IPS-18c (cell line): Measurements from ENCODE around the gene FDX1.

ENCODE experiments used
- H3K4me3 ChIP-seq: 2 replicates; pipeline ENCODE4 v1.7.0; 2013; ENCODE audit warnings: low read depth, mild to moderate bottlenecking, low read length, moderate library complexity; ENCODE audit not compliant: insufficient read depth
- H3K9me3 ChIP-seq: one replicate; pipeline ENCODE4 v1.6.1; 2013; ENCODE audit warnings: mild to moderate bottlenecking, low read length, moderate library complexity; ENCODE audit not compliant: control insufficient read depth, insufficient read depth

The FDX1 gene

DNA sequence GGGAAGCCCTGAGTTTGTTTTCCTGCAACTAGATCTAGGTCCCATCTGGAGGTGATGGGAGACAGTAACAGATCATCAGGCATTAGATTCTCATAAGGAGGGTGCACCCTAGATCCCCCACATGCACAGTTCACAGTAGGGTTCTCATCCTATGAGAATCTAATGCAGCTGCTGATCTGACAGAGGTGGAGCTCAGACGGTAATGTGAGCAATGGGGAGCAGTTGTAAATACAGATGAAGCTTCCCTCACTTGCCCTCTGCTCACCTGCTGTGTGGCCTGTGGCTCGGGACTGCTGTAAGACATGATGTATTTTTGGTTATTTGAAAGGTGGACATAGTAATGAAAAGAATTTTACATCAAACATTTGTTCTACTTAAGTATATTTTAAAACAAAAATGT, 20.5 kb downstream of the FDX1 start:
- Histone ChIP-seq H3K4me3 (no peak overlapping the region), H3K9me3 (no peaks in the 10 kb centered on the region)

DNA sequence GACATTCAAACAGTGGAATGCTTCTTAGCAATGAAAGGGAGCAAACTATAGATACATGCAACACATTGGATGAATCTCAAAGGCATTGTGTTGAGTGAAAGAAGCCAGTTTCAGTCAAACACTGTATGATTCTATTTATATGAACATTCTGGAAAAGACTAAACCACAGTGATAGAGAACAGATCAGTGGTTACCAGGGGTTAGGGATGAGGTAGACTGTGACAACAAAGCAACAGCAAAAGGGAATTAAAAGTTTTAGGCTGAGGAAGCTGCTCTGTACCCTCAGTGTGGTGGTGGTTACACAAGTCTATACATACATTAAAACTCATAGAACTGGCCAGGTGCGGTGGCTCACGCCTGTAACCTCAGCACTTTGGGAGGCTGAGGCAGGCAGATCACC, 23.0 kb downstream of the FDX1 start:
- Histone ChIP-seq H3K9me3 (no peaks in the 10 kb centered on the region), H3K4me3 (no peak overlapping the region)

DNA sequence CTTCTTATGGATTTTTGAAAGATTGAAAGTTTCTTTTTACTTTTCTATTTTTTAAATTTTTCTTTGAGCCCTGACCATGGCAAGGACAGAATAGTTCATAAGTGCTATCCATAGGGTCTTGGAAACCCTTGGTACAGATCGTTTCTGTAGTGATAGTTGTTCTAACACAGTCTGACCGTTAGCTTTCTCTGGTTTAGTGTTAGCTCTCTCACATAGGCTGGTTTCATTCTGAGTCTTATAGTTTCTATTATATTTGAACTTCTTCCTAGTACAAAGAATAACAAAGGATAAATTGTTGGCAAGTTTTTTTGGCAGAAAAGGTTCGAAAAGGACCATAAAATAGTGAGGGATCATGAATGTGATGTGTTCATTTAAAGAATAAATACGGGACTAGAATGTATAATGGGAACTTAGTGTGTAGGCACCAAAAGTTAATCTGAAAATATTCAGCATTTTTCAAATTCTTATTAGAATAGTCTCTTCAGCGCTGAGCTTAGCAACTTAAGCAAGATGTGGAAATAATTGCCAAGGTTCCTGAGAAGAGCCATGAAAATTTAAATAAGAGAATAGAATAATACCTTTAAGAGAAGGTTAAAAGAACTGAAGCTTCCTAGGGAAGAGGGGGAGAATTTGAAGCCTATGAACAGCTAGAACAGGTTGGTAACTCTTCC, 24.1 kb downstream of the FDX1 start:
- Histone ChIP-seq H3K4me3 (no peak overlapping the region), H3K9me3 (no peaks in the 10 kb centered on the region)

DNA sequence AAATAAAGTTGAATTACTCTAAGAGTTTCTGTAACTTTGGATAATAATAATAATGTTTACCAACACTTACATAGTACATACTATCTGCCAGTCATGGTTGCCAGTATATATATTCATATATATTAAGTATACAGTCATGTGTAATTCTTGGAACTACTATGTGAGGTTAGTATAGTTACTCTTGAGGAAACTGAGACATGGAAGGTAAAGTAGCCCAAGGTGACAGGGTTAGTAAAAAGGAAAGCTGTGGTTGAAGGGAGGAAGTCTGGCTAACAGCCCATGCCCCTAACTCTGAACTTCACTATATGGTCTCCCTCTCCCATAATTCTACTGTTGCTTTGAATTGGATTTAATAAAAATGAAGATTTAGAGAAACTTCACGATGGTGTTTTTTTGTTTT, 24.9 kb downstream of the FDX1 start:
- Histone ChIP-seq H3K9me3 (no peaks in the 10 kb centered on the region), H3K4me3 (no peak overlapping the region)

DNA sequence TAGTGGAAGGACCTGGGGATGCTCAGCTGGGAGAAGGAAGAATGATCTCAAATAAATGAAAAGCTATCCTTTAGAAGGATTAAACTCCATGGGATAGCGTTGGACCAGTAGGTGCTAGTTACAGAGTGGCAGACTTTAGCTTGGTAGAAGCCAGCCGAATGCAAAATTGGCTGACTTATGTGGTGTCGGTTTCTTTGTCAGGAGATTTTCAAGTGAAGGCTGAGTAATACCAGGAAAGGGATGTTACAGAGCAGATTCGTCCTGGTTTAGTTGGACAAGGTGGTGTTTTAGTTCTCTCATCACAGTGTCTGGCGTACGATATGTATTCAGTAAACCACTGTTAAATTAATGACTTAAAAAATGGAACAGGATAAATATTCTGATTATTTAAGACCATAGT, 26.0 kb downstream of the FDX1 start:
- no peak overlapping the region for H3K4me3 ChIP-seq
- no peaks in the 10 kb centered on the region for H3K9me3 ChIP-seq

DNA sequence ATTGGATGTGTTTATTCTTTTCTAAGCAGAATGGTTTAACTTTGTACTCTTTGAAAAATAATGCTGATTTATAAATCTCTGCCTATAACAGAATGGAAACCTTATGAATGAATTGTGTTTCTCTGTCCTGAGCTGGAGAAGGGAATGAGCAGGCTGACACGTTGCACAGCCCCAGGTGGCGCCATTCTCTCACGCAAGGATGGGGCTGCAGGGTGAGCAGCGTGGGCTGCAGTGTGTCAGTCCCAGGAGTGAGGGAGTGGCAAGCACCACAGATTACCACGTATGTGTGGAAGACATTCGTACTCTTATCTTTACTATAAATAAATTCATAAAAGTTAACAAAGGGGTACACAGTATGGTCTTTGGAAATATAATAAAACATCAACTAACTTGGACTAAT, 33.4 kb downstream of the FDX1 start:
- H3K9me3 ChIP-seq, result no peaks in the 10 kb centered on the region
- no peak overlapping the region for H3K4me3 ChIP-seq

DNA sequence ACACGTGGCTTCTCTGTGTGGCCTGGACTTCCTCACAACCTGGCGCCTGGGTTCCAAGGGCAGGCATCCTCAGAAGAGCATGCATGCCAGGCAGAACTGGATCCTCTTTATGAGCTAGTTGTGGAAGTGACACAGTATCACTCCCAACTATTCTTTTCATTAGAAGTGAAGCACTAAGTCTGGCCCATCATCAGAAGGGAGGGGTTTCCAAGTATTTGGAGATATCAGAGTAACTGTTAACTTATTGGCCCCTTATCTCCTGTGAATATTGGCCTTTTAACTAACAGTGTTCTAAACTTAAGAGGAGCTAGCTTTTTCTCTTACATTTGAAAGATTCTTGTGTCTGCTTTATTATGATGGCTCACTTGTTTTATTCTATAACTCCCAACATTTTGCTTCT, 35.5 kb downstream of the FDX1 start:
- no peak overlapping the region for H3K4me3 ChIP-seq
- H3K9me3 ChIP-seq, result no peaks in the 10 kb centered on the region

DNA sequence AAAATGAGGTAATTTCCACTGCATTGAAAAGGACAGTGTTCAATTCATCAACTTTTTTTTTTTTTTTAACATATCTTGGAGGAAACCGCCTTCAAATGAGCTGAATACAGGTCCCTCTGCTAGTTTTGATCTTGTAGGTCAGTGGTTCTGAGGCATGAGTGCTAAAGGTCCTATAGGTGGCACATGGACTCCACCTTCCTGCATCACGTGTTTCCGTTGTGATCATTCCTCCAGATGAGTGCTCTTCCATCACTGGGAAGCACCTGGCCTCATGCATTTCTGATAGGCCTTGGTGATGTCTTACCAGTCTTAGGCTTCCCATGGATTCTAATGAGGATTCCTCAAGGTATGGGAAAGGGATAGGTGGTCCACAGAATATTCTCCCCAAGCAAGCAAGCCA, 37.8 kb downstream of the FDX1 start:
- H3K9me3 ChIP-seq, result no peaks in the 10 kb centered on the region

DNA sequence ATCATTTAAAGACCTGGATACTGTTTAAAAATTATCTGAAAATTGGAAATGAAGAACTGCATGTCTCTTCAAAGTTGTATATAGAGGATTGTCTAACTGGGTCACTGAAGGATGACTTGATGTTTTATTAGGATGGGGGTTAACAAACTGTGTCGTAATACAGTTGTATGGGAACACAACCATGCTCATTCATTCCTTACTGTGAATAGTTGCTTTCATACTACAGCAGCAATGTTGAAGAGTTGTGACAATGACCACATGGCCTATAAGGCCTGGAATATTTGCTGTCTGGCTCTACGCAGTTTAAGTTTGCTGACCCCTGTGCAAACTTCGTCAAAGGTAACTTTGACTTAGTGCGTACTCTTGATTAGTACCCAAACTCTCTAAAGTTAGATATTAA, 38.4 kb downstream of the FDX1 start:
- Histone ChIP-seq H3K9me3 (no peaks in the 10 kb centered on the region), H3K4me3 (no peak overlapping the region)

More for the DNA sequence above, 37.8 kb downstream of the FDX1 start:
- H3K4me3 ChIP-seq, result no peak overlapping the region

DNA sequence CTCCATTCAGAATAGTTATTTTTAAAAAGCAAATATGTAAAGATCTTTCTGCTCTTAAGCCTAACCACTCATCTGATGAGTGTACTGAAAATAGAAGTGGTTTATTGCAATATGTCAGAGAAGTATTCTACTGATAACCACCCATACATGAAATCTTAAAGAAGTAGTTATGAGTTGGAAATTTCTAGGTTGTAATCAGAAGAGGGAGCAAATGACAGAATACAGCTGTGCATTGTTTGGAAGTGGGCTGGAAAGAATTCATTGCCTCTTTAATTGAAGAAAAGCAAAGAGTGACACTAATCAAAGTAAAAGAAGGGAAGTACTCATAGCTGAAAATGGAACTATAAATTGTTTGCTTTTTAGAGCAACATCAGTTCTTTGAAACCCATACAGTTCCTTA, 39.4 kb downstream of the FDX1 start:
- Histone ChIP-seq H3K4me3 (no peak overlapping the region), H3K9me3 (no peaks in the 10 kb centered on the region)

DNA sequence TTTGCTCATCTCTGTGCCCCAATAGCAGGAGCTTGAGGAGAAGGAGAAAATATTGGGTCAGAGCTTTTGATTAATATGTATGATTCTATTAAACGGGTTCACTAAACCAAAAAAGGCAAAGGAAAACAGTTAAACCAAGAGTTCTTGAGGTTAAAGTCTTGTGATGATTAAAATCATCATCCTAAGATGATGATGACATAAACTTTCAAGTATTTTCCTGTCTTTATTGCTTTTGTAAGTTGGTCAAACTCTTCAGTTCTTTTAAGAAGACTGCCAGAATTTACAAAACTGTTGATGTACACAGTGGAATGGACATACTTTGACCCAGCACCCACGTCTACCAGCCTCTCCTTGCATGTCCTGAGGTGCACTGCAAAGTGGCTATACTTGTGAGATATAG, 41.0 kb downstream of the FDX1 start:
- Histone ChIP-seq H3K9me3 (no peaks in the 10 kb centered on the region), H3K4me3 (no peak overlapping the region)

DNA sequence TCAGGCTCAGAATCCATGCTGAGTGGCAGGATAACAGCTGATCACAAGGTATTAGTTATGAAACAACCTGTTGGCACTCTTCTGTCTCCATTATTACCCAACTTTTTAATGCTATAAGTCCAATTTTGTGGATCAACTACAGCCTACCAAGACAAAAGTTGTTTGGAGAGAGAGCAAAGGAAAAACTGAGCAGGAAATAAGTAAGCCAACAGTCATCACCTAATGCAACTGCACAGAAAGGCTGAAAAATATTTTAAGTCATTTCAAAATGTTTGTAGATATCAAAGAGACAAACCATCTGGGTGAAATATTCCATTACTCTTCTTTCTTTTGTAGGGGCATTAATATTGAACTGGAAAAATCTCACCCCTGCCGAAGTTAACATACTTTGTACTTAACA, 41.6 kb downstream of the FDX1 start:
- Histone ChIP-seq H3K4me3 (no peak overlapping the region), H3K9me3 (no peaks in the 10 kb centered on the region)

DNA sequence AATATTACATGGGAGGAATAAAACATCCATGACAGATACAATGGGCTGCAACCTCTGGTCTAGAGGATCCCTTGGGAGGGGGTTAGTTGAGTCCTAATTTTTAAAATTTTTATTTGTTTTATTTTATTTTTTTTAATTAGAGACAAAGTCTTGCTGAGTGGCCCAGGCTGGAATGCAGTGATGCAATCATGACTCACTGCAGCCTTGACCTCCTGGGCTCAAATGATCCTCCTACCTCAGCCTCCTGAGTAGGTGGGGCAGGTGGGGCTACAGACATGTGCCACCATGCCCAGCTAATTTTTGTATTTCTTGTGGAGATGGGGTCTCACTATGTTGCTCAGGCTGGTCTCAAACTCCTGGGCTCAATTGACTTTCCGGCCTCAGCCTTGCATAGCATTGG, 43.1 kb downstream of the FDX1 start:
- Histone ChIP-seq H3K4me3 (no peak overlapping the region), H3K9me3 (no peaks in the 10 kb centered on the region)

DNA sequence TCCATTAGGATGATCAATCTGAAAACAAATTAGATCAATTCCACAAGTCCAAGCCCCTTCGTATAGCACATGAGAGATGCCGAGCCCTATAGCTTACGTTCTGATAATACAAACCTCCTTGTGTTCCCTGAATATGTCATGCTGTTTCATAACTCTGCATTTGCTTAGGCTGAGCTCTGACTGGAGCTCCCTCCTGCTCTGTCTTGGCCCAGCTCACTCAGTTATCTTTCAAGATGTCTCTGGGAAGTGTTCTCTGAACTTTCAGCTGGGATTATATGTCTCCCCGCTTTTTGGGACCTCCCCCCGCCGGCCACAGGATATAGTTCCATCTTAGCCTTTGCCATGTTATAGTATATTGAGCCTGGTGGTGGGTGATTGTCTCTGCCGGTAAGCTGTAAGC, 44.0 kb downstream of the FDX1 start:
- Histone ChIP-seq H3K4me3 (no peak overlapping the region), H3K9me3 (no peaks in the 10 kb centered on the region)

DNA sequence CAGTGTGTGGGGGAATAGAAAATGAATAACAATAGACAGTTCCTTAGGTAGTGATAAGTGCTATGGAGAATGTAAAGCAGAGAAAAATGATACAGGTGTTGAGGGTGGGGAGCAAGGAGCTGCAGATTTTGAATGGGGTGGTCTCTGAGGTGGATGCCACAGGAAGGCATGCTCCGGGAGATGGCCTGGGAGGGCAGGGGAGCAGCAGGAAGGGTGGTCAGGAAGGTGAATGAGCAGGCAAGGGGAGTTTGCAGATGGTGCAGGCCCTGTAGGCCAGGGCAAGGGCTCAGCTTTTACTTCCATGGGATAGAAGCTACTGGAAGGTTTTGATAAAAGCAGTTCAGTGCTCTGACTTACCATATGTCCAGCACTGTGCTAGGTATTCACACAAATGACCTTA, 44.8 kb downstream of the FDX1 start:
- Histone ChIP-seq H3K4me3 (no peak overlapping the region), H3K9me3 (no peaks in the 10 kb centered on the region)

DNA sequence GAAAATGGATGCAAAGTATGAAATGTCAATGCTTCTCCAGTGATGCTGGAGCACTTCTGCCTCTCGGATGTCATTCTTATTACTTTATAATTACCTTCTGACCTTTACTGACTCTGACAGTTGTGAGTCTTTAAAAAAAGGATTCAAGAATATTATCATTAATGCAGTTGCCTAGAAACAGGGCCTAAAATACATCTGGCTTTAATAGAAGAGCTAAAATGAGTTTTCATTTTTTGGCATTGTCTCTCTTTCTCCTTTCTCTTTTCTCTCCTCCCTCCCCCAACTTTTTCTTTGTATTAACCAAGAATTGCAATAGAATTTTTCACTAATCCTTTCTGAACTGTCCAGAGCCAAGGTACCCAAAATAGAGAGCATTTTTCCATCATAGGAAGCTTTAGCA, 45.9 kb downstream of the FDX1 start:
- H3K9me3 ChIP-seq, result no peaks in the 10 kb centered on the region

DNA sequence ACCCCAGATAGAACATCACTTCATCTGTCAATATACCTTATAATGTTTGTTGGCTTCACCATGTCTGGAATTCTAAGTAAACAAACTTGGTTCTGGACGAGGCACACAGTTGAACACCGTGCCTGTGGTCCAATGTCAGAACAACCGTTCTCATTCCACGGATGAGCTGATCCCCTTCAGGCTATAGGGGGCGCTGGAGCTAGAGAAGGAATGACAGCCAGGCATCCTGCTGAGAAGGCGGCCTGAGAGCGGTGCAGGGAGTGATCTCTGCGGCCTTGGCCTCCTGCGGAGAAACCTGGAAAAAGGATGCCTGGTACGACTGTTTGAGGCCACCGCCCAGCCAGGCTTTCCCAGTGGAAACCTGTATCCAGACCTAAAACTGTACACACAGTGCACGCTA, 48.7 kb downstream of the FDX1 start:
- H3K9me3 ChIP-seq, result no peaks in the 10 kb centered on the region
- H3K4me3 ChIP-seq, result no peak overlapping the region

More for the DNA sequence above, 45.9 kb downstream of the FDX1 start:
- no peak overlapping the region for H3K4me3 ChIP-seq

DNA sequence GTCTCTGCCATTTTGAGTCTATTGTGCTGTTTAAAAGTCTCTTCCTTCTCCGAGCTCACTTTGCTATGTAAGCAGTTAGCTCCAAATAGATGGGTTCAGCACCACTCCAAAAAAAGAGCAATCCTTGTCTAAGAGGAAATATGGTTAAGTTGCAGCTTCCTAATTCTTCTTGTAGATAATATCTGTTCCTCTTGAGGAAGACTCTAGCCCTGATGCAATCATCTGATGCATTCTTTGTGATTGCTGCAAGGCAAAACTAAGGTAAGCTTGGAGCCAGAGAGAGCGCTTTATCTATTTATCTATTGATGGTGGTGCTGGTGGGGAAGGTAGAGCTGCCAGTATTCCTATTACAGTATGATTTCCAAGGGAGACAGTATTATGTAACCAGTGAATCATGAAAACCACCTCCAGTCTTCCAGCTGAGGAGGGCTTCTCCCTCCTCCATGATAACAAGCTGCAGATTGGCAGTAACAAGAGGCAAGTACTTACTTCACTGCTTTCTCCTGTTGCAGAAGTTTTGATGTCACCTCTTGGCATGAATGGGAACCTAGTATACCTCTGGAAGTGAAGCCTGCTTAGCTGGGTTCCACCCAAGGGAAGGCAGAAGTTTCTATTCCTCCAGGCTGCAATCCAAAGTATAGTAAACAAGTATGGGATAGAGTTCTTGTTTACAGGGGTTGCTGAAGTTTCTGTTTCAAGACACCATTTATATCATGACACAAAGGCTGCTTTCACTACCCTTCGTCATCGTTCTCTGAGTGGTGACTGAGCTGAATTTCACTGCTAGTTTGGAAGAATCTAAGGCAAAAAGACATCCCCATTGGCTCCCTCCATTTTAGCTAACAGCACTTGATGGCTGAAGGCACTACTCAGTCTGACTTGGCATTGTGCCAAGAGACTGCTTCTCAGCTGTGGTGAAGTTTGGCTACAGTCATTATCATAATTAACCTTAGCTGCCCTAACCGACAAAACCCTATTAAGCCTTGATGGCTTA, 49.7 kb downstream of the FDX1 start:
- H3K9me3 ChIP-seq, result no peaks in the 10 kb centered on the region

More for the DNA sequence above, 49.7 kb downstream of the FDX1 start:
- H3K4me3 ChIP-seq, result no peak overlapping the region
